ENCODE results near the gene HSD17B10.

HSD17B10 gene

GRCh38 chrX:53433651-53434639 is at the start of gene HSD17B10:
Gene HSD17B10 (minus strand): TSS chrX:53434370. CDS start chrX:53434345, 25 bp downstream.
- TF ChIP-seq CTCF (IDR thresholded peaks at IDR 0.05; ENCODE audit: insufficient read depth, low read depth, low read length, missing control alignments): no peak
- peak within 1 kb of the TSS; percentile 93 for H3K4me3 ChIP-seq (ENCODE audit: low read depth, low read length)
- DNase-seq (ENCODE audit: low read depth): peak; percentile 90

GRCh38 chrX:53483416-53483815 is 49.2 kb upstream of the HSD17B10 start:
- no peak for DNase-seq (ENCODE audit: low read depth)
- no peak for TF ChIP-seq CTCF (IDR thresholded peaks at IDR 0.05; ENCODE audit: insufficient read depth, low read depth, low read length, missing control alignments)
- H3K4me3 ChIP-seq (ENCODE audit: low read depth, low read length): no peak overlapping the region

- no peak overlapping the region for H3K4me3 ChIP-seq (ENCODE audit: low read depth, low read length)
- DNase-seq (ENCODE audit: low read depth): peak; percentile 57
Measured at GRCh38 chrX:53481816-53482465, 47.8 kb upstream of the HSD17B10 start.

GRCh38 chrX:53481093-53481492 is 46.9 kb upstream of the HSD17B10 start:
- no peak overlapping the region for H3K4me3 ChIP-seq (ENCODE audit: low read depth, low read length)
- peak; percentile 32 for TF ChIP-seq CTCF (IDR thresholded peaks at IDR 0.05; ENCODE audit: insufficient read depth, low read depth, low read length, missing control alignments)
- peak; percentile 2 for DNase-seq (ENCODE audit: low read depth)

More at GRCh38 chrX:53481816-53482465, 47.8 kb upstream of the HSD17B10 start:
- TF ChIP-seq CTCF (IDR thresholded peaks at IDR 0.05; ENCODE audit: insufficient read depth, low read depth, low read length, missing control alignments): peak; percentile 60

GRCh38 chrX:53479301-53479700 is 45.1 kb upstream of the HSD17B10 start:
- peak; percentile 4 for DNase-seq (ENCODE audit: low read depth)
- no peak overlapping the region for H3K4me3 ChIP-seq (ENCODE audit: low read depth, low read length)
- TF ChIP-seq CTCF (IDR thresholded peaks at IDR 0.05; ENCODE audit: insufficient read depth, low read depth, low read length, missing control alignments): no peak

GRCh38 chrX:53476371-53476770 is 42.2 kb upstream of the HSD17B10 start:
- no peak for DNase-seq (ENCODE audit: low read depth)
- TF ChIP-seq CTCF (IDR thresholded peaks at IDR 0.05; ENCODE audit: insufficient read depth, low read depth, low read length, missing control alignments): no peak
- no peak overlapping the region for H3K4me3 ChIP-seq (ENCODE audit: low read depth, low read length)
